ENCODE results near the gene BDH2.

The BDH2 gene

GRCh38 chr4:103099691-103100392 is at the start of gene BDH2:
TSS of gene BDH2 (minus strand) at chr4:103099834. CDS start at chr4:103096254, 3,580 bp downstream.
- TF ChIP-seq, protein P1, sequence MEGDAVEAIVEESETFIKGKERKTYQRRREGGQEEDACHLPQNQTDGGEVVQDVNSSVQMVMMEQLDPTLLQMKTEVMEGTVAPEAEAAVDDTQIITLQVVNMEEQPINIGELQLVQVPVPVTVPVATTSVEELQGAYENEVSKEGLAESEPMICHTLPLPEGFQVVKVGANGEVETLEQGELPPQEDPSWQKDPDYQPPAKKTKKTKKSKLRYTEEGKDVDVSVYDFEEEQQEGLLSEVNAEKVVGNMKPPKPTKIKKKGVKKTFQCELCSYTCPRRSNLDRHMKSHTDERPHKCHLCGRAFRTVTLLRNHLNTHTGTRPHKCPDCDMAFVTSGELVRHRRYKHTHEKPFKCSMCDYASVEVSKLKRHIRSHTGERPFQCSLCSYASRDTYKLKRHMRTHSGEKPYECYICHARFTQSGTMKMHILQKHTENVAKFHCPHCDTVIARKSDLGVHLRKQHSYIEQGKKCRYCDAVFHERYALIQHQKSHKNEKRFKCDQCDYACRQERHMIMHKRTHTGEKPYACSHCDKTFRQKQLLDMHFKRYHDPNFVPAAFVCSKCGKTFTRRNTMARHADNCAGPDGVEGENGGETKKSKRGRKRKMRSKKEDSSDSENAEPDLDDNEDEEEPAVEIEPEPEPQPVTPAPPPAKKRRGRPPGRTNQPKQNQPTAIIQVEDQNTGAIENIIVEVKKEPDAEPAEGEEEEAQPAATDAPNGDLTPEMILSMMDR (IDR thresholded peaks at IDR 0.05; ENCODE audit: low read depth, low read length): peak; percentile 23
- H3K4me3 ChIP-seq (ENCODE audit: low read depth, low read length): peak within 1 kb of the TSS; percentile 61

- TF ChIP-seq, protein P1 (IDR thresholded peaks at IDR 0.05; ENCODE audit: low read depth, low read length): no peak
- H3K4me3 ChIP-seq (ENCODE audit: low read depth, low read length): no peak overlapping the region
These were observed 45.3 kb upstream of the BDH2 start for GRCh38 chr4:103144926-103145325.

- TF ChIP-seq, protein P1 (IDR thresholded peaks at IDR 0.05; ENCODE audit: low read depth, low read length): no peak
- no peak overlapping the region for H3K4me3 ChIP-seq (ENCODE audit: low read depth, low read length)
These were observed 37.8 kb upstream of the BDH2 start for GRCh38 chr4:103137446-103137827.

DNA sequence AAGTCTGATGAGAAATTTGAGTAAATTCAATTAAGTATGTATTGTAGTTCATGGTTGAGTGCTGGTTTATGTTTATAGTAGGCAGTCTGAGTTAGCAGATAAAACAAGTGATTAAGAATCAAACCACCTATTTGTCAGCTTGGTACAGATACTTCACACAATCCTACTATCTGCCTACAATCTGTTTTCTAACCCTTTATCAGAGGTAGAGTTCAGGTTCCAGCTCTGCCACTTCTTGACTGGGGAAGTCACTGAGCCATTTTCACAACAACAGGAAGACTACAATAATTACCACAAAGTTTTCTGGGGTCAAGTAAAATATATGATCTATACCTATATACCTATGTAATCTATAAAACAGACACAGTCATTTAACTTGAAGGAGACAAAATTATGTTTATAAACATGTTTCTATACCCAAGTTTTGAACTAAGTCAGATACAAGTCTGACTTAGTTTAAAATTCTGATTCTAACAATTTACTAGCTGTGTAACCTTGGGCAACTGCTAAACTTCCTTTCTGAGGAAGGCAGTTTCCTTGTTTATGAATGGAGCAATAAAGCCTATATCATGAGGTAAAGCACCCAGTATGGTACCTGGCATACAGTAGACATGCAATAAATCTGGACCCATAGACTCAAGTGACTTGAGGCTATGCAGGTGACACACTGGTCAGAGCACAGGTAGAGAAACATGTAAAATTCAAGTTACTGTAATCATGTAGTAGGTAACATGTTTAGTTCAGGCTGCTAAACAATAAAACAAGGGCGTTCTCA is 37.2 kb upstream of the BDH2 start:
- no peak overlapping the region for H3K4me3 ChIP-seq (ENCODE audit: low read depth, low read length)
- TF ChIP-seq, protein P1 (IDR thresholded peaks at IDR 0.05; ENCODE audit: low read depth, low read length): no peak

GRCh38 chr4:103129174-103129573 is 29.5 kb upstream of the BDH2 start:
- TF ChIP-seq, protein P1 (IDR thresholded peaks at IDR 0.05; ENCODE audit: low read depth, low read length): no peak
- no peak overlapping the region for H3K4me3 ChIP-seq (ENCODE audit: low read depth, low read length)

GRCh38 chr4:103126126-103126525 is 26.5 kb upstream of the BDH2 start:
- TF ChIP-seq, protein P1 (IDR thresholded peaks at IDR 0.05; ENCODE audit: low read depth, low read length): no peak
- H3K4me3 ChIP-seq (ENCODE audit: low read depth, low read length): no peak overlapping the region

- TF ChIP-seq, protein P1 (IDR thresholded peaks at IDR 0.05; ENCODE audit: low read depth, low read length): no peak
- H3K4me3 ChIP-seq (ENCODE audit: low read depth, low read length): no peak overlapping the region
These were observed 23.5 kb upstream of the BDH2 start for GRCh38 chr4:103123114-103123513.
